ENCODE results near the gene PDZD2. TPM values are rescaled to one million over a fixed set of nuclear protein-coding genes. Genes with fewer than 3 reads are reported as not detected.

The PDZD2 gene
- total and polyA plus RNA-seq, 2 donors (not counting 3 experiments of a cell fraction or from before 2014, with no cell fraction given), result 0.66 to 6.9 TPM

DNA sequence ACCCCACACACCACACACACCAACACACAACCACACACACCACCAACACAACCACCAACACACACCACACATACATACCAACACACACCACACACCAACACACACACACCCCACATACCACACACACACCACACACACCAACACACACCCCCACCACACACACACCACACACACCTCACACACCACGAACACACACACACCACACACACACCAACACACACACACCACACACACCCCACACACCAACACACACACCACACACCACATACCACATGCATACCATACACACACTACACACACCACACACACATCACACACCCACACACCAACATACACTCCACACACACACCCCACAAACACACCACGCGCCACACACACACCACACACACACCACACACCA lies 363.8 kb downstream of the PDZD2 start:
- Histone ChIP-seq H3K79me2 (ENCODE audit: control insufficient read depth, insufficient read depth, low read length) (no peaks in the 10 kb centered on the region), H3K9me3 (replicated peaks; ENCODE audit: control insufficient read depth, insufficient read depth, low read length) (no peaks in the 10 kb centered on the region), H2AFZ (ENCODE audit: low read depth, low read length) (no peak overlapping the region), H3K27ac (ENCODE audit: insufficient read depth, low read depth, low read length) (no peak overlapping the region), H3K9ac (replicated peaks; ENCODE audit: extremely low read depth, insufficient read depth, low read length) (no peak overlapping the region), H4K20me1 (replicated peaks; ENCODE audit: control insufficient read depth, extremely low read depth, insufficient read depth, low read length) (no peaks in the 10 kb centered on the region), H3K27me3 (ENCODE audit: control insufficient read depth in 2 of 2, insufficient read depth in 2 of 2, low read length in 2 of 2) (no peaks in the 10 kb centered on the region), H3K9me1 (replicated peaks; ENCODE audit: control insufficient read depth, extremely low read depth, insufficient read depth, low read length) (no peaks in the 10 kb centered on the region), H3K36me3 (ENCODE audit: control insufficient read depth in 2 of 2, extremely low read depth in 1 of 2, insufficient read depth in 2 of 2, low read length in 2 of 2) (no peaks in the 10 kb centered on the region), H3K4me2 (ENCODE audit: insufficient read depth, low read length) (no peak overlapping the region), H3K4me1 (ENCODE audit: control insufficient read depth, extremely low read depth, insufficient read depth, low read length) (no peaks in the 10 kb centered on the region), H3K4me3 (replicated peaks in 1 of 3; ENCODE audit: insufficient read depth in 1 of 3, low read depth in 1 of 3, low read length in 3 of 3) (no peak overlapping the region)
- TF ChIP-seq, protein P1, sequence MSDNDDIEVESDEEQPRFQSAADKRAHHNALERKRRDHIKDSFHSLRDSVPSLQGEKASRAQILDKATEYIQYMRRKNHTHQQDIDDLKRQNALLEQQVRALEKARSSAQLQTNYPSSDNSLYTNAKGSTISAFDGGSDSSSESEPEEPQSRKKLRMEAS (IDR thresholded peaks at IDR 0.05; ENCODE audit: insufficient read depth, insufficient read length), result no peak
- TF ChIP-seq POLR2A (IDR thresholded peaks at IDR 0.05; ENCODE audit: low read depth, low read length) (no peak), POLR2AphosphoS5 (IDR thresholded peaks at IDR 0.05; ENCODE audit: insufficient read depth, low read depth, low read length) (no peak), MYC (IDR thresholded peaks at IDR 0.05; ENCODE audit: low read depth, low read length) (no peak), EZH2 (IDR thresholded peaks at IDR 0.05; ENCODE audit: borderline replicate concordance, low read depth, low read length, severe bottlenecking) (no peak), JUN (IDR thresholded peaks at IDR 0.05; ENCODE audit: borderline replicate concordance, insufficient read depth, insufficient read length, low read depth) (no peak), FOS (IDR thresholded peaks at IDR 0.05; ENCODE audit: borderline replicate concordance, insufficient read depth, low read length) (no peak), GATA2 (IDR thresholded peaks at IDR 0.05; ENCODE audit: insufficient read depth, insufficient read length, low read depth, low read length) (no peak)
- POLR2A ChIA-PET, result no interaction called here
- CTCF ChIA-PET, result no interaction called here
- dilution Hi-C loops (cut with MboI; ENCODE audit: extremely low pct_ligation_motif_present, low sequenced_read_pairs), result no loop called here
- BruUV-seq (replicated peaks), result no TSS peak
- no peak for DNase-seq (ENCODE audit: low read depth, low spot score)
- intact Hi-C loops (cut with micrococcal nuclease), result no loop called here
- FAIRE-seq, result no peak

DNA sequence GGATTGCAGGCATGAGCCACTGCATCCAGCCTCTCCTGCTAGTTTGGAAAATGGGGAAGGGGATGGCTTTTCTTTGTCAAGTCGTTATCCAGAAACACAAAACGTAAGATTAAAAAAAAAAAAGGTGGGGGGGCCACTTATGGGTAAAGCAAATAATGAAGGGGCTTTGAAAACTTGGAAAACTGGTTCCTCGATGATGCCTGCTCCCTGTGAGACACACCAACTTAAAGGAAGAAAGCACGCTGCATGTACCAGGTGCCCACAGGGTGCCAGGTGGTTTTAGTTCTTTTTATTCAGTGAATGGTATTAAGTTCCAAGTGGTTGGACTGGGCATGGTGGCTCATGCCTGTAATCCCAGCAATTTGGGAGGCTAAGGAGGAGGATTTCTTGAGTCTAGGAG lies 365.1 kb downstream of the PDZD2 start:
- no peaks in the 10 kb centered on the region for H3K9me1 ChIP-seq (replicated peaks; ENCODE audit: control insufficient read depth, extremely low read depth, insufficient read depth, low read length)
- H4K20me1 ChIP-seq (replicated peaks; ENCODE audit: control insufficient read depth, extremely low read depth, insufficient read depth, low read length), result no peaks in the 10 kb centered on the region
- TF ChIP-seq, protein P1 (IDR thresholded peaks at IDR 0.05; ENCODE audit: insufficient read depth, insufficient read length), result no peak
- TF ChIP-seq POLR2A (IDR thresholded peaks at IDR 0.05; ENCODE audit: low read depth, low read length) (no peak), JUN (IDR thresholded peaks at IDR 0.05; ENCODE audit: borderline replicate concordance, insufficient read depth, insufficient read length, low read depth) (no peak), GATA2 (IDR thresholded peaks at IDR 0.05; ENCODE audit: insufficient read depth, insufficient read length, low read depth, low read length) (no peak), POLR2AphosphoS5 (IDR thresholded peaks at IDR 0.05; ENCODE audit: insufficient read depth, low read depth, low read length) (no peak), EZH2 (IDR thresholded peaks at IDR 0.05; ENCODE audit: borderline replicate concordance, low read depth, low read length, severe bottlenecking) (no peak), MYC (IDR thresholded peaks at IDR 0.05; ENCODE audit: low read depth, low read length) (no peak), CTCF (IDR thresholded peaks at IDR 0.05; ENCODE audit: extremely low read depth in 1 of 2, insufficient read depth in 1 of 2, low read depth in 1 of 2, low read length in 2 of 2) (no peak), FOS (IDR thresholded peaks at IDR 0.05; ENCODE audit: borderline replicate concordance, insufficient read depth, low read length) (no peak)
- no peaks in the 10 kb centered on the region for H3K27me3 ChIP-seq (ENCODE audit: control insufficient read depth in 2 of 2, insufficient read depth in 2 of 2, low read length in 2 of 2)
- no peaks in the 10 kb centered on the region for H3K79me2 ChIP-seq (ENCODE audit: control insufficient read depth, insufficient read depth, low read length)
- H3K9ac ChIP-seq (replicated peaks; ENCODE audit: extremely low read depth, insufficient read depth, low read length), result no peak overlapping the region
- no peak overlapping the region for H3K27ac ChIP-seq (ENCODE audit: insufficient read depth, low read depth, low read length)
- DNase-seq (ENCODE audit: low read depth, low spot score) (no peak), FAIRE-seq (no peak)
- ChIA-PET CTCF (no interaction called here), POLR2A (no interaction called here)
- H3K4me2 ChIP-seq (ENCODE audit: insufficient read depth, low read length), result no peak overlapping the region
- no peaks in the 10 kb centered on the region for H3K9me3 ChIP-seq (replicated peaks; ENCODE audit: control insufficient read depth, insufficient read depth, low read length)
- no peak overlapping the region for H2AFZ ChIP-seq (ENCODE audit: low read depth, low read length)
- intact Hi-C loops (cut with micrococcal nuclease) (no loop called here), dilution Hi-C loops (cut with MboI; ENCODE audit: extremely low pct_ligation_motif_present, low sequenced_read_pairs) (no loop called here)
- no peaks in the 10 kb centered on the region for H3K36me3 ChIP-seq (ENCODE audit: control insufficient read depth in 2 of 2, extremely low read depth in 1 of 2, insufficient read depth in 2 of 2, low read length in 2 of 2)
- no peak overlapping the region for H3K4me3 ChIP-seq (replicated peaks in 1 of 3; ENCODE audit: insufficient read depth in 1 of 3, low read depth in 1 of 3, low read length in 3 of 3)
- BruUV-seq (replicated peaks), result no TSS peak
- no peaks in the 10 kb centered on the region for H3K4me1 ChIP-seq (ENCODE audit: control insufficient read depth, extremely low read depth, insufficient read depth, low read length)

Measured in endothelial cell of umbilical vein (primary cell).